PC-3 (cell line): ENCODE results near the gene ASPRV1. TPM values are rescaled to one million over a fixed set of nuclear protein-coding genes. Genes with fewer than 3 reads are reported as not detected.

Experiments used
- ATAC-seq: fragments of 200-7000 bp; cut with Tn5 transposase; 2 replicates; pipeline ENCODE4 v1.9.1; 2020; ENCODE audit warnings: mild to moderate bottlenecking, moderate library complexity
- BruUV-seq: library from RNA; stranded (reverse); fragments of 400-500 nt; replicated peaks from 2 replicates; lab custom pipeline; 2021; lab: Mats Ljungman, UMichigan
- CTCF ChIA-PET: fragments of 300-600 bp; sonication (Branson Sonifier 250); formaldehyde crosslinking; loops from one replicate; lab custom pipeline; 2022; ENCODE audit warnings: antibody characterized with exemption; lab: Charles Lee
- POLR2A ChIA-PET: fragments of 300-600 bp; sonication (Branson Sonifier 250); formaldehyde crosslinking; loops from one replicate; lab custom pipeline; 2022; ENCODE audit warnings: antibody characterized with exemption; ENCODE audit not compliant: unreplicated experiment; lab: Charles Lee
- DNase-seq: peaks from one replicate; pipeline ENCODE4 v3.0.0-alpha.2; 2015
- H2AFZ ChIP-seq: fragments of 300-600 bp; sonication (generic); 2 replicates; pipeline ENCODE4 v1.6.0; 2016; ENCODE audit warnings: antibody characterized with exemption, low read length
- H3F3A ChIP-seq: fragments of 300-600 bp; sonication (generic); one replicate; pipeline ENCODE4 v1.6.0; 2017; ENCODE audit warnings: antibody characterized with exemption, low read length, control low read depth, mild to moderate bottlenecking; ENCODE audit not compliant: unreplicated experiment
- H3K27ac ChIP-seq: fragments of 300-600 bp; sonication (generic); 2 replicates; pipeline ENCODE4 v1.5.1; 2016; ENCODE audit warnings: mild to moderate bottlenecking, low read length
- H3K27me3 ChIP-seq: fragments of 300-600 bp; sonication (generic); 2 replicates; pipeline ENCODE4 v1.6.1; 2016; ENCODE audit warnings: low read length, mixed read lengths
- H3K36me3 ChIP-seq: fragments of 300-600 bp; sonication (generic); 2 replicates; pipeline ENCODE4 v1.6.1; 2016; ENCODE audit warnings: low read depth, mixed run types, low read length, mixed read lengths
- H3K4me1 ChIP-seq: fragments of 300-600 bp; sonication (generic); 2 replicates; pipeline ENCODE4 v1.5.1; 2016; ENCODE audit warnings: low read length; ENCODE audit not compliant: insufficient read depth
- H3K4me2 ChIP-seq: fragments of 300-600 bp; sonication (generic); 2 replicates; pipeline ENCODE4 v1.6.0; 2016; ENCODE audit warnings: low read length
- H3K4me3 ChIP-seq: fragments of 300-600 bp; sonication (generic); 2 replicates; pipeline ENCODE4 v1.5.1; 2016; ENCODE audit warnings: mild to moderate bottlenecking, low read length, mixed read lengths
- H3K79me2 ChIP-seq: fragments of 300-600 bp; sonication (generic); 2 replicates; pipeline ENCODE4 v1.6.1; 2017; ENCODE audit warnings: low read length, mixed read lengths
- H3K9ac ChIP-seq: fragments of 300-600 bp; sonication (generic); 2 replicates; pipeline ENCODE4 v1.6.0; 2016; ENCODE audit warnings: mild to moderate bottlenecking, low read length
- H3K9me2 ChIP-seq: fragments of 300-600 bp; sonication (generic); replicated peaks from 2 replicates; pipeline ENCODE4 v1.6.1; 2016; ENCODE audit warnings: mixed run types, low read length, mixed read lengths
- H3K9me3 ChIP-seq: fragments of 300-600 bp; sonication (generic); 2 replicates; pipeline ENCODE4 v1.6.1; 2016; ENCODE audit warnings: low read length, mixed read lengths
- H4K20me1 ChIP-seq: fragments of 300-600 bp; sonication (generic); 2 replicates; pipeline ENCODE4 v1.6.1; 2016; ENCODE audit warnings: low read length, mixed read lengths
- EZH2 ChIP-seq: fragments of 300-600 bp; sonication (generic); IDR thresholded peaks from one replicate; pipeline ENCODE4 v1.6.1; 2017; ENCODE audit warnings: antibody characterized with exemption, mild to moderate bottlenecking, low read length; ENCODE audit not compliant: unreplicated experiment
- EZH2phosphoT487 ChIP-seq: fragments of 300-600 bp; sonication (generic); IDR thresholded peaks from 2 replicates; pipeline ENCODE4 v1.6.1; 2018; ENCODE audit warnings: mild to moderate bottlenecking, antibody characterized with exemption, low read length, borderline replicate concordance
- intact Hi-C: fragments of 100-400 bp; cut with micrococcal nuclease; formaldehyde crosslinking; loops from 2 replicates; pipeline ENCODE4 v1.9.0; 2023
- total RNA-seq: library from RNA; depleted of rRNA; stranded (reverse); fragments of >200 nt; gene quantifications from 2 replicates; pipeline ENCODE4 v1.2.3, GENCODE V29; 2014
- TF ChIP-seq, protein P1 (sequence below): fragments of 300-600 bp; sonication (generic); conservative IDR thresholded peaks from 2 replicates; pipeline ENCODE4 v1.5.1; 2017; ENCODE audit warnings: antibody characterized with exemption, low read depth, mild to moderate bottlenecking, low read length

ASPRV1 gene
- total RNA-seq, 1 experiment from 2014 or later: not detected

DNA sequence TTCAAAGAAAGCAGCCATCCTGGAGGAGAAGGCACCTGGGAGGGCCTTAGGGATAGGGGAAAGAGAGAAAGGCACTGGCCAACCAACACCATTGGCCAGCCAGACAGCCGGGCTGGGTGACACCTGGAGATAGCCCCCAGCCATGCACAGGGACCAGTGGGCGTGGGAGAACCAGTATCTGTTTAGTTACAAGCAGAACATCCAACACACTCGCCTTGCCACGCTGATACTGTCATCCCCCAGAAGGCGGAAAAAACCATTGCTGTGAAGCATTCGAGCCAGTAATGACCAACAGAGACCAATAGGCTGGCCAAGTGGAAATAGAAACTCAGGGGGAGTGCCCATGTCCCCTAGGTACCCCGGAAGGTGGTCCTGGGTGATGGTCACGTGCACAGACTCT lies 15.5 kb downstream of the ASPRV1 start:
- peak overlapping the region; percentile 17; the same call in 1 of the 2 replicates for H3K4me3 ChIP-seq
- peaks cover 53% of the 10 kb centered on the region for H3K4me1 ChIP-seq
- TF ChIP-seq EZH2 (no peak), EZH2phosphoT487 (no peak)
- TF ChIP-seq, protein P1, sequence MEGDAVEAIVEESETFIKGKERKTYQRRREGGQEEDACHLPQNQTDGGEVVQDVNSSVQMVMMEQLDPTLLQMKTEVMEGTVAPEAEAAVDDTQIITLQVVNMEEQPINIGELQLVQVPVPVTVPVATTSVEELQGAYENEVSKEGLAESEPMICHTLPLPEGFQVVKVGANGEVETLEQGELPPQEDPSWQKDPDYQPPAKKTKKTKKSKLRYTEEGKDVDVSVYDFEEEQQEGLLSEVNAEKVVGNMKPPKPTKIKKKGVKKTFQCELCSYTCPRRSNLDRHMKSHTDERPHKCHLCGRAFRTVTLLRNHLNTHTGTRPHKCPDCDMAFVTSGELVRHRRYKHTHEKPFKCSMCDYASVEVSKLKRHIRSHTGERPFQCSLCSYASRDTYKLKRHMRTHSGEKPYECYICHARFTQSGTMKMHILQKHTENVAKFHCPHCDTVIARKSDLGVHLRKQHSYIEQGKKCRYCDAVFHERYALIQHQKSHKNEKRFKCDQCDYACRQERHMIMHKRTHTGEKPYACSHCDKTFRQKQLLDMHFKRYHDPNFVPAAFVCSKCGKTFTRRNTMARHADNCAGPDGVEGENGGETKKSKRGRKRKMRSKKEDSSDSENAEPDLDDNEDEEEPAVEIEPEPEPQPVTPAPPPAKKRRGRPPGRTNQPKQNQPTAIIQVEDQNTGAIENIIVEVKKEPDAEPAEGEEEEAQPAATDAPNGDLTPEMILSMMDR: no peak
- no peaks in the 10 kb centered on the region for H4K20me1 ChIP-seq
- peaks cover 11% of the 10 kb centered on the region; the same call in 1 of the 2 replicates for H3K36me3 ChIP-seq
- no peak for DNase-seq
- no peaks in the 10 kb centered on the region for H3K79me2 ChIP-seq
- peak overlapping the region; percentile 75 for H3K9ac ChIP-seq
- ChIA-PET CTCF (no interaction called here), POLR2A (interaction anchor here (1.5 kb wide), 1 partner anchor 31 kb away, joined by 3 read pairs; the partner anchor contains the start of gene MXD1)
- ATAC-seq: peak; percentile 3
- peak overlapping the region; percentile 48; the same call in 1 of the 2 replicates for H2AFZ ChIP-seq
- no peaks in the 10 kb centered on the region for H3K27me3 ChIP-seq
- H3F3A ChIP-seq: peaks cover 12% of the 10 kb centered on the region
- no TSS peak for BruUV-seq
- H3K27ac ChIP-seq: peak overlapping the region; percentile 98
- H3K9me3 ChIP-seq: no peaks in the 10 kb centered on the region
- intact Hi-C loops: loop anchor here (1.0 to 2.0 kb wide), 5 partner anchors 14 to 196 kb away; no protein-coding TSS in a partner anchor
- H3K4me2 ChIP-seq: peak overlapping the region; percentile 69
- no peaks in the 10 kb centered on the region for H3K9me2 ChIP-seq

DNA sequence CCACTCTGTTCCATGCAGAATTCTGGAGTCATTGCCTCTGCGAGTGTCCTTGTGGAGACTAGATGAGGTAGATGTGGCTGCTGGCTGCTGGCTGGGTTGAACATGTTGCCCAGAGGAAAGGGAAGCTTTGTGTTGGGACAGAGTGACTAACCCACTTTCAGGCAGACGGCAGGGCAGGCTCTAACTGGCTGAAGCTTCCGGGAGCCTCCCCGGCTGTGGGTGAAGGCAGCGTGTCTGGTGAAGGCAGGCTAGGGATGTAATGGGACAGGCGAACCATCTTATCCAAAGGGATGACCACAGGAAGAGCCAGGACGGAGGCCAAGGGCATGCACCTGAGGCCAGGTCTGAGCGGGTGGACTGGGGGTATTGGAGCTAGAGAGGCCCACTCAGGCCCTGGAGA lies 16.0 kb downstream of the ASPRV1 start:
- Histone ChIP-seq H3K9ac (peak overlapping the region; percentile 75), H3K4me1 (peaks cover 53% of the 10 kb centered on the region), H4K20me1 (no peaks in the 10 kb centered on the region), H3K27me3 (no peaks in the 10 kb centered on the region), H3K36me3 (peaks cover 11% of the 10 kb centered on the region; the same call in 1 of the 2 replicates), H3K79me2 (no peaks in the 10 kb centered on the region), H3K4me3 (no peak overlapping the region), H3F3A (peaks cover 12% of the 10 kb centered on the region), H3K4me2 (peak overlapping the region; percentile 69), H3K9me3 (no peaks in the 10 kb centered on the region), H3K27ac (peak overlapping the region; percentile 98), H2AFZ (peak overlapping the region; percentile 48; the same call in 1 of the 2 replicates), H3K9me2 (no peaks in the 10 kb centered on the region)
- BruUV-seq: no TSS peak
- ChIA-PET CTCF (no interaction called here), POLR2A (interaction anchor here (0.5 kb wide), 1 partner anchor 53 kb away, joined by 6 read pairs; no protein-coding TSS in a partner anchor)
- intact Hi-C loops: no loop called here
- DNase-seq (peak; percentile 76), ATAC-seq (peak; percentile 64)
- TF ChIP-seq, protein P1: no peak
- TF ChIP-seq EZH2 (no peak), EZH2phosphoT487 (no peak)

DNA sequence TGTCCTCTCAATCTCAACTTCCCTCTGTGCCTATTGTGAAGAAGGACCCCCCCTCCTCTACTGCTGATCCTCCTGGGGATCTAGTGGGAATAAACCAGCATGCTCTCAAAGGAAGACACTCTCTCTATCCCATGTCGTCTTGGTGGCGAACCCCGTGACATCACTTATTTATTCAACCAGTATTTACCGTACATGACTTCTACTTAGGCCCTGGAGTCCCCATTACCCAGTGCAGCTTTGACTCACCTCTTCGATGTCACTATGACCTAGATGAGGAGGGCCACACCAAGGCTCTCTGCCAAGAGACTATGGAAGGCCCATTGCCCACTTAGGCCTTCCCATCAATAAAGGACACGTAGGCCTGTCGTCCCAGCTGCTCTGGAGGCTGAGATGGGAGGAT lies 16.7 kb downstream of the ASPRV1 start:
- DNase-seq (no peak), ATAC-seq (no peak)
- no peaks in the 10 kb centered on the region for H3K27me3 ChIP-seq
- no TSS peak for BruUV-seq
- TF ChIP-seq EZH2phosphoT487 (no peak), EZH2 (no peak)
- TF ChIP-seq, protein P1: no peak
- peaks cover 53% of the 10 kb centered on the region for H3K4me1 ChIP-seq
- H3K9me2 ChIP-seq: no peaks in the 10 kb centered on the region
- CTCF ChIA-PET: no interaction called here
- H3K4me3 ChIP-seq: no peak overlapping the region
- H2AFZ ChIP-seq: no peak overlapping the region
- intact Hi-C loops: no loop called here
- POLR2A ChIA-PET: interaction anchor here (0.5 kb wide), 1 partner anchor 54 kb away, joined by 6 read pairs; no protein-coding TSS in a partner anchor
- H3K9me3 ChIP-seq: no peaks in the 10 kb centered on the region
- H4K20me1 ChIP-seq: no peaks in the 10 kb centered on the region
- peaks cover 14% of the 10 kb centered on the region; the same call in 1 of the 2 replicates for H3K36me3 ChIP-seq
- H3K9ac ChIP-seq: 0 out of 2 replicates have a peak overlapping the region, but pooled peaks have one; percentile 75
- H3K79me2 ChIP-seq: no peaks in the 10 kb centered on the region
- H3K27ac ChIP-seq: peak overlapping the region; percentile 98
- no peak overlapping the region for H3K4me2 ChIP-seq
- peaks cover 12% of the 10 kb centered on the region for H3F3A ChIP-seq
